Dendritic cell treated with granulocyte-macrophage colony-stimulating factor and Interleukin-4, amounts not matched to agents 40 ng/mL and 50 ng/mL, for 4 days (primary cell): Measurements from ENCODE around the gene ZNF800.
"Not testable (repeated sequence)": the region's sequence is repeated elsewhere in the genome, so short reads cannot be mapped to it uniquely, and the experiment has no call there.

Source experiments
- H3K27ac Mint-ChIP-seq: one replicate; pipeline ENCODE4 v1.8.0; 2022; ENCODE audit warnings: mild to moderate bottlenecking, mixed read lengths
- H3K27me3 Mint-ChIP-seq: one replicate; pipeline ENCODE4 v1.8.0; 2022; ENCODE audit warnings: mild to moderate bottlenecking, mixed read lengths
- H3K36me3 Mint-ChIP-seq: one replicate; pipeline ENCODE4 v1.8.0; 2022; ENCODE audit warnings: low read depth, mixed read lengths
- H3K4me1 Mint-ChIP-seq: one replicate; pipeline ENCODE4 v1.8.0; 2022; ENCODE audit warnings: low read depth, mixed read lengths
- H3K4me3 Mint-ChIP-seq: one replicate; pipeline ENCODE4 v1.8.0; 2022; ENCODE audit warnings: mild to moderate bottlenecking, moderate library complexity, mixed read lengths
- H3K9me3 Mint-ChIP-seq: one replicate; pipeline ENCODE4 v1.8.0; 2022; ENCODE audit warnings: mixed read lengths
- intact Hi-C: fragments of 100-400 bp; cut with micrococcal nuclease; formaldehyde crosslinking; loops from one replicate; pipeline ENCODE4 v1.15.0; 2022

The ZNF800 gene

GRCh38 chr7:127409629-127410028, 17.1 kb upstream of the ZNF800 start:
- H3K9me3 Mint-ChIP-seq = no peaks in the 10 kb centered on the region
- intact Hi-C loops = no loop called here
- H3K4me3 Mint-ChIP-seq = no peak overlapping the region
- peaks cover 47% of the 10 kb centered on the region for H3K27me3 Mint-ChIP-seq
- no peak overlapping the region for H3K27ac Mint-ChIP-seq
- no peaks in the 10 kb centered on the region for H3K36me3 Mint-ChIP-seq
- peaks cover 31% of the 10 kb centered on the region for H3K4me1 Mint-ChIP-seq

GRCh38 chr7:127404286-127405072, 12.0 kb upstream of the ZNF800 start:
- Mint-ChIP-seq H3K9me3 (no peaks in the 10 kb centered on the region), H3K27ac (no peak overlapping the region), H3K36me3 (no peaks in the 10 kb centered on the region), H3K4me1 (peaks cover 5% of the 10 kb centered on the region), H3K27me3 (peaks cover 45% of the 10 kb centered on the region), H3K4me3 (no peak overlapping the region)
- intact Hi-C loops = no loop called here

- Mint-ChIP-seq H3K27ac (no peak overlapping the region), H3K9me3 (no peaks in the 10 kb centered on the region), H3K4me1 (peaks cover 16% of the 10 kb centered on the region), H3K4me3 (no peak overlapping the region), H3K27me3 (peaks cover 14% of the 10 kb centered on the region), H3K36me3 (peaks cover 15% of the 10 kb centered on the region)
- intact Hi-C loops = no loop called here
Measured at GRCh38 chr7:127396184-127396583, 3.7 kb upstream of the ZNF800 start.

DNA sequence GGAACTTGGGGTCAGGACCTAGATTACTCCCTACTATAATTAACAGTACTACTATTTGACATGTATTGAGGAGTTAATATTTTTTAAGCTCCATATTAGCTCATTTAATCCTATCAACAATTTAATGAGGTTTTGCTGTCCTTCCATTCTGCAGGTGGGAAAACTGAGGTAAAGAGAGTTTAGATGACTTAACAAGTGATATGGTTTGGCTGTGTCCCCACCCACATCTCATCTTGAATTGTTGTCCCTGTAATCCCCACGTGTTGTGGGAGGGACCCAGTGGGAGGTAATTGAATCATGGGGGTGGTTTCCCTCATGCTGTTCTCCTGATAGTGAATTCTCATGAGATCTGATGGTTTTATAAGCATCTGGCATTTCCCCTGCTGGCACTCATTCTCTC, 2.6 kb upstream of the ZNF800 start:
- H3K4me3 Mint-ChIP-seq, H3K27ac Mint-ChIP-seq, H3K9me3 Mint-ChIP-seq, intact Hi-C loops: not testable (repeated sequence)
- Mint-ChIP-seq H3K27me3 (peaks cover 11% of the 10 kb centered on the region), H3K4me1 (peaks cover 27% of the 10 kb centered on the region), H3K36me3 (peaks cover 24% of the 10 kb centered on the region)

- peak overlapping the region; percentile 91 for H3K4me3 Mint-ChIP-seq
- peaks cover 43% of the 10 kb centered on the region for H3K4me1 Mint-ChIP-seq
- peak overlapping the region; percentile 98 for H3K27ac Mint-ChIP-seq
- no peaks in the 10 kb centered on the region for H3K9me3 Mint-ChIP-seq
- intact Hi-C loops = loop anchor here (2.0 to 5.0 kb wide), 2 partner anchors 195 to 264 kb away; partner anchors contain the start of gene ARF5
- H3K36me3 Mint-ChIP-seq = peaks cover 40% of the 10 kb centered on the region
- peaks cover 7% of the 10 kb centered on the region for H3K27me3 Mint-ChIP-seq
Measured at GRCh38 chr7:127393368-127394058, 1.0 kb upstream of the ZNF800 start.

DNA sequence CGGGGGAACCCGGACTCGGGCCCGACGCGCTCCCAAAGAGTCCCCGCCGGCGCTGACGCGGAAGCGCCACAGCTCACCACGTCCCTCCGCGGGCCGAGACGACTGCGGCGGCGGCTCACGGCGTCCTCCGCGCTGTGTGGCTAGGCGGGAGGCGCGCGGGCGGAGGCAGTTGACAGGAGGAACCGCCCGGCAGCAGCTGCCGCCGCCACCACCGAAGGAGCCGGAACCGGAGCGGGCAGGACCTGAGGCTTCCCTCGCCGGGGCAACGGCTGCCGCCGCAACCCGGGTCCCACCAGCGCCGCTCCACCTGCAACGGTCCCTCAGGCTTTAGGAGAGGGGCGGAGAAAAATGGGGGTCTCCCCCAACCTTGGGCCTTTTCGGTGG, 334 bp downstream of the ZNF800 start:
- H3K36me3 Mint-ChIP-seq = peaks cover 53% of the 10 kb centered on the region
- intact Hi-C loops = loop anchor here (2.0 to 5.0 kb wide), 2 partner anchors 197 to 265 kb away; partner anchors contain the start of gene ARF5
- H3K27ac Mint-ChIP-seq = peak overlapping the region; percentile 98
- peaks cover 7% of the 10 kb centered on the region for H3K27me3 Mint-ChIP-seq
- H3K4me1 Mint-ChIP-seq = peaks cover 56% of the 10 kb centered on the region
- H3K4me3 Mint-ChIP-seq = peak overlapping the region; percentile 91
- no peaks in the 10 kb centered on the region for H3K9me3 Mint-ChIP-seq

DNA sequence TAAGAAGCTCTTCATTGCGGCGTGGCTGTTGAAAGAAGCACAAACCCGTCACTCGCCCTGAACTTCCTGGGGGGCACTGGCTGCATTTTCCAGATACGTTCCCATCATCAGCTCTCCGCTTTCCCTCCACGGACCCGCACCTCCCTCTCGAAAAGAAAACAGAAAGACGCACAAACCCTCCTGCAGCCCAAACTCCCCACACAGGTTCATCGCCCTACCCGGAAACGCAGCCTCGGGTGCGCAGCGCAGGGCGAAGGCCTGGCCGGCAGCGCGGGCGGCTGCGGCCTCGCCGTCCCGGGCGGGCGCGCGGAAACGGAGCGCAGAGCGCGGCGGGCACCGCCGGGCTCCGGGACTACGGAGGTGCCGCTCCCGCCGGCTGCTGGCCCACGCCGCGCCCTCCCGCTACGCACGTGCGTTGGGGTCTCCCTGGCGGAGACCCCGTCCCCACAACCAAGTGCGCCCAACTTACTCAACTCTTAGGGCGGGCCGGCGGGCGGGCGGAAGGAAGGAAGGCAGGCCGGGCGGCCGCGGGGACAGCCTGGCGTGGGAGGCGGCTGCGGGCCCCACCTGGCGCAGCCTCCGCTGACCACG, 822 bp downstream of the ZNF800 start:
- H3K4me1 Mint-ChIP-seq = peaks cover 58% of the 10 kb centered on the region
- intact Hi-C loops = loop anchor here (2.0 to 5.0 kb wide), 3 partner anchors 39 to 266 kb away; partner anchors contain the start of gene ARF5
- no peaks in the 10 kb centered on the region for H3K9me3 Mint-ChIP-seq
- H3K27ac Mint-ChIP-seq = peak overlapping the region; percentile 98
- H3K4me3 Mint-ChIP-seq = peak overlapping the region; percentile 91
- peaks cover 54% of the 10 kb centered on the region for H3K36me3 Mint-ChIP-seq
- H3K27me3 Mint-ChIP-seq = peaks cover 7% of the 10 kb centered on the region

- intact Hi-C loops = loop anchor here (2.0 to 5.0 kb wide), 2 partner anchors 38 to 266 kb away; no protein-coding TSS in a partner anchor
- peak overlapping the region; percentile 98 for H3K27ac Mint-ChIP-seq
- H3K36me3 Mint-ChIP-seq = peaks cover 54% of the 10 kb centered on the region
- H3K4me3 Mint-ChIP-seq = peak overlapping the region; percentile 91
- no peaks in the 10 kb centered on the region for H3K9me3 Mint-ChIP-seq
- peaks cover 54% of the 10 kb centered on the region for H3K4me1 Mint-ChIP-seq
- peaks cover 7% of the 10 kb centered on the region for H3K27me3 Mint-ChIP-seq
Measured at GRCh38 chr7:127390817-127391590, 1.5 kb downstream of the ZNF800 start.

DNA sequence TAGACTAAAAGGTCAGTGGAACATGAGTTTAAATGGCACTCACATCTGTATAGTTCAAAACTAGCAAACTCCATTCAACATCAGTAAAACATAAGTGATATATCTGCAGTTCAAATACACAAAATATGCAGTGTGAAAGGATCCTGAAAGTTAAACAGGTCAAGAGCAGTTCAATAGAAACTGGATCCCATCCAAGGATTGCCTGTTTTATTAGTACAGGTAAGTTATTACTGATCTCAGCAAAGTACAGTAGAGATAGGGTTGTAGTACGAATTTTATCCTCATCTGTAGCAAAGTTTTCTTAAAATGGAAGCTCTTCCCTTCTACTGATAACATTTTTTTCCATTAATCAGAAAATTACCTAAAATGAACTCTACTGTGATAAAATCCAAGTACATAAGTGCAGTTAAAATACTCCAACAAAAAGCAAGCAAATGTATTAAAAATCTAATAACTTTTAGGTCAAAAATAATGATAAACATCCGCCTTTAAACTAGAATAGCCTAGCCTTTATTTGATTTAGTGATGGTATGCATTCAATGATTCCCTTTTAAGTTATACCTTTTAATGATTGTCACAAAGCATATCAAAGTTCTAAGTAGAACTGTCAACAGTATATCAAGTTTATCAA, 2.2 kb downstream of the ZNF800 start:
- H3K36me3 Mint-ChIP-seq = peaks cover 54% of the 10 kb centered on the region
- H3K4me3 Mint-ChIP-seq = no peak overlapping the region
- peaks cover 52% of the 10 kb centered on the region for H3K4me1 Mint-ChIP-seq
- intact Hi-C loops = loop anchor here (2.0 to 5.0 kb wide), 2 partner anchors 38 to 267 kb away; no protein-coding TSS in a partner anchor
- no peak overlapping the region for H3K27ac Mint-ChIP-seq
- H3K9me3 Mint-ChIP-seq = no peaks in the 10 kb centered on the region
- H3K27me3 Mint-ChIP-seq = peaks cover 5% of the 10 kb centered on the region

DNA sequence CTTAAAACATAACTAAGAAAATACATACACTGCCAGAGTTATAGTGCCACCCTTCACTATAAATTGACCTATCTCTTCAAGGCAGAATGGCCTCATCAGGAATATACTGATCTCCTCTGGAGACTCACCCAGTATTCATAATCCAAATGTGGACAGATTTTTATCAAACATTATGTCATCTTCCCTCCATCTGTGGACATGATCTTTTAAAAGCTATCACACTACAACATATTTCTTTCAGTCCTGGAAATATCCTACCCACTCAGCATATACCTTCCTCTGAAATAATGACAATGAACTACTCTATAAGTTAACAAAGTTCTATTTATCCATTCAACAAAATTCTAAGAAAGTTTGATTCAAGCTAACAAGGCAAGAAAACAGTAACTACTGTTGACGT, 3.2 kb downstream of the ZNF800 start:
- no peaks in the 10 kb centered on the region for H3K9me3 Mint-ChIP-seq
- peaks cover 54% of the 10 kb centered on the region for H3K36me3 Mint-ChIP-seq
- H3K4me1 Mint-ChIP-seq = peaks cover 52% of the 10 kb centered on the region
- no peak overlapping the region for H3K4me3 Mint-ChIP-seq
- H3K27ac Mint-ChIP-seq = no peak overlapping the region
- intact Hi-C loops = no loop called here
- H3K27me3 Mint-ChIP-seq = no peaks in the 10 kb centered on the region

- Mint-ChIP-seq H3K27ac (no peak overlapping the region), H3K27me3 (no peaks in the 10 kb centered on the region), H3K9me3 (no peaks in the 10 kb centered on the region), H3K4me3 (no peak overlapping the region), H3K4me1 (peaks cover 50% of the 10 kb centered on the region), H3K36me3 (peaks cover 54% of the 10 kb centered on the region)
- intact Hi-C loops = no loop called here
Measured at GRCh38 chr7:127387974-127388373, 4.5 kb downstream of the ZNF800 start.

- intact Hi-C loops = no loop called here
- Mint-ChIP-seq H3K9me3 (no peaks in the 10 kb centered on the region), H3K27me3 (no peaks in the 10 kb centered on the region), H3K4me3 (no peak overlapping the region), H3K36me3 (peaks cover 38% of the 10 kb centered on the region), H3K4me1 (peaks cover 45% of the 10 kb centered on the region), H3K27ac (no peak overlapping the region)
Measured at GRCh38 chr7:127383123-127383835, 9.2 kb downstream of the ZNF800 start.
